GM12878 (cell line): Measurements from ENCODE around the gene LENEP. TPM values are rescaled to one million over a fixed set of nuclear protein-coding genes. Genes with fewer than 3 reads are reported as not detected.
A peak's percentile ranks its signal among the peaks of the same experiment; 100 is the strongest.

Experiments
- ATAC-seq: fragments of 200-7000 bp; cut with Tn5 transposase; 3 replicates; pipeline ENCODE4 v1.9.1; 2020; ENCODE audit warnings: mild to moderate bottlenecking, moderate library complexity
- BruUV-seq: library from RNA; stranded (reverse); fragments of 400-500 nt; replicated peaks from 2 replicates; lab custom pipeline; 2021; lab: Mats Ljungman, UMichigan
- CTCF ChIA-PET: fragments of 300-600 bp; sonication (Branson Sonifier 250); formaldehyde crosslinking; extraction: SDS; loops from one replicate; lab custom pipeline; 2021; ENCODE audit warnings: inconsistent platforms; lab: Yijun Ruan, JAX
- POLR2A ChIA-PET: fragments of 350-600 bp; formaldehyde crosslinking; extraction: SDS; loops from one replicate; lab custom pipeline; 2021; ENCODE audit warnings: inconsistent platforms; lab: Charles Lee
- RAD21 ChIA-PET: fragments of 300-600 bp; sonication (Branson Sonifier 250); formaldehyde crosslinking; loops from one replicate; lab custom pipeline; 2023; ENCODE audit warnings: antibody characterized with exemption; ENCODE audit not compliant: unreplicated experiment; lab: Charles Lee
- SMC1A ChIA-PET: fragments of 300-600 bp; sonication (Branson Sonifier 250); formaldehyde crosslinking; loops from one replicate; lab custom pipeline; 2023; ENCODE audit not compliant: unreplicated experiment, uncharacterized antibody; lab: Charles Lee
- DNase-seq: peaks from one replicate; pipeline ENCODE4 v3.0.0-alpha.2; 2011; ENCODE audit warnings: low read depth, low spot score
- FAIRE-seq: peaks from 3 replicates; lab custom pipeline; 2011; peaks lifted over from hg19 to GRCh38; lab: Jason Lieb, UNC
- H2AFZ ChIP-seq: 2 replicates; pipeline ENCODE4 v1.6.0; 2011; ENCODE audit warnings: low read depth, low read length, control low read depth; ENCODE audit not compliant: control insufficient read depth
- H3K27ac ChIP-seq: 2 replicates; pipeline ENCODE4 v1.5.1; 2011; ENCODE audit warnings: control low read depth; ENCODE audit not compliant: control insufficient read depth, insufficient read depth
- H3K27me3 ChIP-seq, 2 experiments: replicated peaks in 1 of 2; 2 replicates each; pipeline versions ENCODE4 v1.6.0 to v1.6.1; 2011; ENCODE audit warnings: low read length in 1 of 2; ENCODE audit not compliant: control insufficient read depth in 2 of 2, insufficient read depth in 2 of 2
- H3K36me3 ChIP-seq, 2 experiments: 2 replicates each; pipeline ENCODE4 v1.5.1; 2011; ENCODE audit warnings: low read length in 1 of 2; ENCODE audit not compliant: control insufficient read depth in 2 of 2, insufficient read depth in 2 of 2
- H3K4me1 ChIP-seq: 2 replicates; pipeline ENCODE4 v1.6.1; 2011; ENCODE audit warnings: mild to moderate bottlenecking, low read length, moderate library complexity, mixed read lengths; ENCODE audit not compliant: control insufficient read depth, insufficient read depth
- H3K4me2 ChIP-seq: 2 replicates; pipeline ENCODE4 v1.6.0; 2011; ENCODE audit warnings: control low read depth; ENCODE audit not compliant: control insufficient read depth, insufficient read depth
- H3K4me3 ChIP-seq: fragments of 200-600 bp; sonication (generic); 2 replicates; pipeline ENCODE4 v1.5.1; 2016
- H3K79me2 ChIP-seq: 2 replicates; pipeline ENCODE4 v1.6.0; 2011; ENCODE audit warnings: low read length; ENCODE audit not compliant: control insufficient read depth, insufficient read depth
- H3K9ac ChIP-seq: 2 replicates; pipeline ENCODE4 v1.8.0; 2011; ENCODE audit warnings: low read length, control low read depth, mixed read lengths; ENCODE audit not compliant: control insufficient read depth, insufficient read depth
- H3K9me3 ChIP-seq: replicated peaks from 3 replicates; pipeline ENCODE4 v1.5.1; 2011; ENCODE audit warnings: mild to moderate bottlenecking, low read length; ENCODE audit not compliant: control insufficient read depth, insufficient read depth
- H4K20me1 ChIP-seq: 2 replicates; pipeline ENCODE4 v1.6.0; 2011; ENCODE audit not compliant: control insufficient read depth, insufficient read depth
- JUNB ChIP-seq: IDR thresholded peaks from 2 replicates; pipeline ENCODE4 v1.6.1; 2016; ENCODE audit warnings: antibody characterized with exemption, mild to moderate bottlenecking
- RFX5 ChIP-seq: IDR thresholded peaks from 2 replicates; pipeline ENCODE4 v1.6.1; 2011; ENCODE audit warnings: low read depth, low read length, improper control_type of control experiment
- SMAD1 ChIP-seq: fragments of 450-650 bp; IDR thresholded peaks from 2 replicates; pipeline ENCODE4 v1.6.1; 2018; ENCODE audit warnings: mild to moderate bottlenecking, low read depth; ENCODE audit not compliant: partially characterized antibody
- SPI1 ChIP-seq: IDR thresholded peaks from 2 replicates; pipeline ENCODE4 v1.6.1; 2011; ENCODE audit warnings: low read depth, mild to moderate bottlenecking, low read length, moderate library complexity, borderline replicate concordance; ENCODE audit not compliant: insufficient read depth
- SREBF2 ChIP-seq: IDR thresholded peaks from 2 replicates; pipeline ENCODE4 v1.6.1; 2012; ENCODE audit warnings: mild to moderate bottlenecking, low read length
- YY1 ChIP-seq: IDR thresholded peaks from 2 replicates; pipeline ENCODE4 v1.6.1; 2011; ENCODE audit warnings: low read depth, mild to moderate bottlenecking, low read length
- WGBS: methylation state at CpG from one replicate; pipeline ENCODE4 v1.1.6; 2016; ENCODE audit warnings: low lambda C conversion rate; ENCODE audit not compliant: insufficient replicate concordance, insufficient coverage; ENCODE audit errors: missing lambda C conversion rate; 5-methylcytosine and 5-hydroxymethylcytosine counted together
- in situ Hi-C: fragments of 300-500 bp; cut with MboI; formaldehyde crosslinking; loops from 9 replicates; pipeline ENCODE4 v1.14.3; 2018; ENCODE audit warnings: mixed read lengths
- intact Hi-C: fragments of 100-400 bp; cut with micrococcal nuclease; formaldehyde crosslinking; loops from one replicate; pipeline ENCODE4 v1.14.2; 2022; ENCODE audit not compliant: unreplicated experiment
- polyA plus RNA-seq, 11 experiments: library from polyadenylated mRNA; depleted of rRNA in 4 of 11; unstranded in 6 of 11; stranded (reverse) in 5 of 11; fragments of >200 nt; fragmentation: Nextera tagmentation in 4 of 11; fragmentation: Illumina TruSeq in 1 of 11; extraction: Ambion mirVana in 4 of 11; extraction: Trizol in 1 of 11; gene quantifications; 1 replicate in 1 of 11; 2 replicates in 10 of 11; pipeline versions ENCODE4 v1.2.1 to v1.2.3, GENCODE V29; 2011 to 2016; ENCODE audit warnings: inconsistent platforms in 2 of 11, missing spikeins in 2 of 11, low read depth in 1 of 11
- total RNA-seq, 4 experiments: library from RNA; depleted of rRNA in 3 of 4; stranded (reverse); fragments of >200 nt in 3 of 4; fragmentation: Illumina TruSeq in 1 of 4; extraction: Trizol in 1 of 4; gene quantifications; 2 replicates each; pipeline versions ENCODE4 v1.2.1 to v1.2.3, GENCODE V29; 2013 to 2021
- TF ChIP-seq, protein P1 (sequence below): fragments of 450-650 bp; IDR thresholded peaks from 2 replicates; pipeline ENCODE4 v1.6.1; 2018; ENCODE audit warnings: mild to moderate bottlenecking, low read depth, moderate library complexity; ENCODE audit not compliant: partially characterized antibody
- TF ChIP-seq, protein P2 (sequence below): fragments of 450-650 bp; IDR thresholded peaks from 2 replicates; pipeline ENCODE4 v1.6.1; 2017; ENCODE audit warnings: mild to moderate bottlenecking
- TF ChIP-seq, protein P3 (sequence below): fragments of 450-650 bp; formaldehyde crosslinking; IDR thresholded peaks from 2 replicates; pipeline ENCODE4 v1.5.0; 2022; ENCODE audit warnings: mild to moderate bottlenecking, missing genetic modification characterization
- TF ChIP-seq, protein P4 (sequence below): fragments of 150-350 bp; IDR thresholded peaks from 2 replicates; pipeline ENCODE4 v1.6.1; 2016; ENCODE audit warnings: low read depth, low read length

The LENEP gene
- total and polyA plus RNA-seq, 10 of the 15 experiments (the other 5 are each of a cell fraction or from before 2014, with no cell fraction given) = 0.27 to 1.1 (median 0.64) TPM; not detected in 7

DNA sequence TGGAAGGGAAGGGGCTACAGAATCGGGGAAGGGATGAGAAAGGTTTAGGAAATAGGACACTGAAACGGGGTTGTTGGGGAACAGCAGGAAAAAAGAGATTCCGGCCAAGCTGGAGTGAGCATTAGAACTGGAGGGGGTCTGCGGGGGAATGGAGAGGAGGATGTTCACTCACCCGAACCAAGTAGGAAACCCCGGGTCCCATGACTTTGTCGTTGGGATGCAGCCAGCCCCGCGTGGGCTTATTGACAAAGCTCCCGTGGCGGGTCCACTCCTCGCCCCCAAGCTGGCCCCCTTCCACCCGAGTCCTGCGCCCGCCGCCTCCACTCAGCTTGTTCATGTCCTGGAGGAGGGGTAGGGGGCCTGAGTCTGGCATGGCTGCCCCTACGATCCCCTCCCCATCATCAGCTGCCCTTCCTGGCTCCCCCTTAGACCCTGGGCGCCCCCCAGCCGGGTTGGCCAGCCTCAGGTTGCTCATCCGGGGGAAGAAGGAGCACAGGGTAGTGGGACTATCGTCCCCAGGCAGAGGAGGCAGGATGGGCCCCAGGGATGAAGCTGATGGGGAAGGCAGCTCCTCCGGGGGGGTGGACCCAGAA lies 23.4 kb upstream of the LENEP start:
- intact Hi-C loops (loop anchor here (5.0 kb wide), 1 partner anchor 92 kb away; the partner anchor contains the start of gene EFNA4), in situ Hi-C loops (no loop called here)
- no TSS peak for BruUV-seq
- Histone ChIP-seq H3K9ac (peak overlapping the region; percentile 10; the same call in 1 of the 2 replicates), H3K4me2 (peak overlapping the region; percentile 74; the same call in 1 of the 2 replicates), H3K4me3 (peak overlapping the region; percentile 63), H4K20me1 (no peaks in the 10 kb centered on the region), H3K4me1 (peaks cover 22% of the 10 kb centered on the region), H3K79me2 (peaks cover 43% of the 10 kb centered on the region), H3K27me3 (no peaks in the 10 kb centered on the region), H3K36me3 (peaks cover 10 to 12% of the 10 kb centered on the region in 2 experiments; a peak in 3 of 4 replicates), H2AFZ (no peak overlapping the region), H3K9me3 (no peaks in the 10 kb centered on the region), H3K27ac (peak overlapping the region; percentile 39)
- ATAC-seq (no peak), DNase-seq (no peak), FAIRE-seq (no peak)
- WGBS = 68% methylated on average over 22 of the region's 22 CpGs
- SMC1A ChIA-PET = interaction anchor here (0.9 to 3.2 kb wide), 7 partner anchors 9 to 410 kb away, joined by 3 to 21 read pairs (median 5); partner anchors contain the start of genes PBXIP1 and PYGO2
- POLR2A ChIA-PET = interaction anchor here (0.6 to 9.8 kb wide), 13 partner anchors 9 to 1047 kb away, joined by 3 to 140 read pairs (median 5); partner anchors contain the start of genes FLAD1, PBXIP1, PMVK and PYGO2
- CTCF ChIA-PET = interaction anchor here (1.0 to 20.6 kb wide), 11 partner anchors 8 to 203 kb away, joined by 3 to 226 read pairs (median 4); partner anchors contain the start of genes ADAM15, KRTCAP2, LENEP and PBXIP1
- RAD21 ChIA-PET = interaction anchor here (0.9 to 2.8 kb wide), 12 partner anchors 9 to 115 kb away, joined by 3 to 20 read pairs (median 4); partner anchors contain the start of genes PBXIP1 and PYGO2
- TF ChIP-seq SPI1 = no peak
- no peak for TF ChIP-seq SREBF2
- TF ChIP-seq, protein P1, sequence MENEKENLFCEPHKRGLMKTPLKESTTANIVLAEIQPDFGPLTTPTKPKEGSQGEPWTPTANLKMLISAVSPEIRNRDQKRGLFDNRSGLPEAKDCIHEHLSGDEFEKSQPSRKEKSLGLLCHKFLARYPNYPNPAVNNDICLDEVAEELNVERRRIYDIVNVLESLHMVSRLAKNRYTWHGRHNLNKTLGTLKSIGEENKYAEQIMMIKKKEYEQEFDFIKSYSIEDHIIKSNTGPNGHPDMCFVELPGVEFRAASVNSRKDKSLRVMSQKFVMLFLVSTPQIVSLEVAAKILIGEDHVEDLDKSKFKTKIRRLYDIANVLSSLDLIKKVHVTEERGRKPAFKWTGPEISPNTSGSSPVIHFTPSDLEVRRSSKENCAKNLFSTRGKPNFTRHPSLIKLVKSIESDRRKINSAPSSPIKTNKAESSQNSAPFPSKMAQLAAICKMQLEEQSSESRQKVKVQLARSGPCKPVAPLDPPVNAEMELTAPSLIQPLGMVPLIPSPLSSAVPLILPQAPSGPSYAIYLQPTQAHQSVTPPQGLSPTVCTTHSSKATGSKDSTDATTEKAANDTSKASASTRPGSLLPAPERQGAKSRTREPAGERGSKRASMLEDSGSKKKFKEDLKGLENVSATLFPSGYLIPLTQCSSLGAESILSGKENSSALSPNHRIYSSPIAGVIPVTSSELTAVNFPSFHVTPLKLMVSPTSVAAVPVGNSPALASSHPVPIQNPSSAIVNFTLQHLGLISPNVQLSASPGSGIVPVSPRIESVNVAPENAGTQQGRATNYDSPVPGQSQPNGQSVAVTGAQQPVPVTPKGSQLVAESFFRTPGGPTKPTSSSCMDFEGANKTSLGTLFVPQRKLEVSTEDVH = no peak
- no peak for TF ChIP-seq YY1
- TF ChIP-seq, protein P2, sequence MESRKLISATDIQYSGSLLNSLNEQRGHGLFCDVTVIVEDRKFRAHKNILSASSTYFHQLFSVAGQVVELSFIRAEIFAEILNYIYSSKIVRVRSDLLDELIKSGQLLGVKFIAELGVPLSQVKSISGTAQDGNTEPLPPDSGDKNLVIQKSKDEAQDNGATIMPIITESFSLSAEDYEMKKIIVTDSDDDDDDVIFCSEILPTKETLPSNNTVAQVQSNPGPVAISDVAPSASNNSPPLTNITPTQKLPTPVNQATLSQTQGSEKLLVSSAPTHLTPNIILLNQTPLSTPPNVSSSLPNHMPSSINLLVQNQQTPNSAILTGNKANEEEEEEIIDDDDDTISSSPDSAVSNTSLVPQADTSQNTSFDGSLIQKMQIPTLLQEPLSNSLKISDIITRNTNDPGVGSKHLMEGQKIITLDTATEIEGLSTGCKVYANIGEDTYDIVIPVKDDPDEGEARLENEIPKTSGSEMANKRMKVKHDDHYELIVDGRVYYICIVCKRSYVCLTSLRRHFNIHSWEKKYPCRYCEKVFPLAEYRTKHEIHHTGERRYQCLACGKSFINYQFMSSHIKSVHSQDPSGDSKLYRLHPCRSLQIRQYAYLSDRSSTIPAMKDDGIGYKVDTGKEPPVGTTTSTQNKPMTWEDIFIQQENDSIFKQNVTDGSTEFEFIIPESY = no peak
- TF ChIP-seq SMAD1 = no peak
- TF ChIP-seq RFX5 = no peak
- TF ChIP-seq, protein P3, sequence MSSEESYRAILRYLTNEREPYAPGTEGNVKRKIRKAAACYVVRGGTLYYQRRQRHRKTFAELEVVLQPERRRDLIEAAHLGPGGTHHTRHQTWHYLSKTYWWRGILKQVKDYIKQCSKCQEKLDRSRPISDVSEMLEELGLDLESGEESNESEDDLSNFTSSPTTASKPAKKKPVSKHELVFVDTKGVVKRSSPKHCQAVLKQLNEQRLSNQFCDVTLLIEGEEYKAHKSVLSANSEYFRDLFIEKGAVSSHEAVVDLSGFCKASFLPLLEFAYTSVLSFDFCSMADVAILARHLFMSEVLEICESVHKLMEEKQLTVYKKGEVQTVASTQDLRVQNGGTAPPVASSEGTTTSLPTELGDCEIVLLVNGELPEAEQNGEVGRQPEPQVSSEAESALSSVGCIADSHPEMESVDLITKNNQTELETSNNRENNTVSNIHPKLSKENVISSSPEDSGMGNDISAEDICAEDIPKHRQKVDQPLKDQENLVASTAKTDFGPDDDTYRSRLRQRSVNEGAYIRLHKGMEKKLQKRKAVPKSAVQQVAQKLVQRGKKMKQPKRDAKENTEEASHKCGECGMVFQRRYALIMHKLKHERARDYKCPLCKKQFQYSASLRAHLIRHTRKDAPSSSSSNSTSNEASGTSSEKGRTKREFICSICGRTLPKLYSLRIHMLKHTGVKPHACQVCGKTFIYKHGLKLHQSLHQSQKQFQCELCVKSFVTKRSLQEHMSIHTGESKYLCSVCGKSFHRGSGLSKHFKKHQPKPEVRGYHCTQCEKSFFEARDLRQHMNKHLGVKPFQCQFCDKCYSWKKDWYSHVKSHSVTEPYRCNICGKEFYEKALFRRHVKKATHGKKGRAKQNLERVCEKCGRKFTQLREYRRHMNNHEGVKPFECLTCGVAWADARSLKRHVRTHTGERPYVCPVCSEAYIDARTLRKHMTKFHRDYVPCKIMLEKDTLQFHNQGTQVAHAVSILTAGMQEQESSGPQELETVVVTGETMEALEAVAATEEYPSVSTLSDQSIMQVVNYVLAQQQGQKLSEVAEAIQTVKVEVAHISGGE = no peak
- TF ChIP-seq, protein P4, sequence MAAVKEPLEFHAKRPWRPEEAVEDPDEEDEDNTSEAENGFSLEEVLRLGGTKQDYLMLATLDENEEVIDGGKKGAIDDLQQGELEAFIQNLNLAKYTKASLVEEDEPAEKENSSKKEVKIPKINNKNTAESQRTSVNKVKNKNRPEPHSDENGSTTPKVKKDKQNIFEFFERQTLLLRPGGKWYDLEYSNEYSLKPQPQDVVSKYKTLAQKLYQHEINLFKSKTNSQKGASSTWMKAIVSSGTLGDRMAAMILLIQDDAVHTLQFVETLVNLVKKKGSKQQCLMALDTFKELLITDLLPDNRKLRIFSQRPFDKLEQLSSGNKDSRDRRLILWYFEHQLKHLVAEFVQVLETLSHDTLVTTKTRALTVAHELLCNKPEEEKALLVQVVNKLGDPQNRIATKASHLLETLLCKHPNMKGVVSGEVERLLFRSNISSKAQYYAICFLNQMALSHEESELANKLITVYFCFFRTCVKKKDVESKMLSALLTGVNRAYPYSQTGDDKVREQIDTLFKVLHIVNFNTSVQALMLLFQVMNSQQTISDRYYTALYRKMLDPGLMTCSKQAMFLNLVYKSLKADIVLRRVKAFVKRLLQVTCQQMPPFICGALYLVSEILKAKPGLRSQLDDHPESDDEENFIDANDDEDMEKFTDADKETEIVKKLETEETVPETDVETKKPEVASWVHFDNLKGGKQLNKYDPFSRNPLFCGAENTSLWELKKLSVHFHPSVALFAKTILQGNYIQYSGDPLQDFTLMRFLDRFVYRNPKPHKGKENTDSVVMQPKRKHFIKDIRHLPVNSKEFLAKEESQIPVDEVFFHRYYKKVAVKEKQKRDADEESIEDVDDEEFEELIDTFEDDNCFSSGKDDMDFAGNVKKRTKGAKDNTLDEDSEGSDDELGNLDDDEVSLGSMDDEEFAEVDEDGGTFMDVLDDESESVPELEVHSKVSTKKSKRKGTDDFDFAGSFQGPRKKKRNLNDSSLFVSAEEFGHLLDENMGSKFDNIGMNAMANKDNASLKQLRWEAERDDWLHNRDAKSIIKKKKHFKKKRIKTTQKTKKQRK = no peak
- no peak for TF ChIP-seq JUNB
